Stimulated activated CD8-positive, alpha-beta memory T cell treated with anti-CD3 and anti-CD28 coated beads, Interleukin-7, amount 100 ng/mL, for 24 hours (primary cell): ENCODE data around the gene IL37.

Experiments used
- DNase-seq: peaks from one replicate; pipeline ENCODE4 v3.0.0-alpha.2; 2020; ENCODE audit warnings: low read depth

Gene IL37

DNA sequence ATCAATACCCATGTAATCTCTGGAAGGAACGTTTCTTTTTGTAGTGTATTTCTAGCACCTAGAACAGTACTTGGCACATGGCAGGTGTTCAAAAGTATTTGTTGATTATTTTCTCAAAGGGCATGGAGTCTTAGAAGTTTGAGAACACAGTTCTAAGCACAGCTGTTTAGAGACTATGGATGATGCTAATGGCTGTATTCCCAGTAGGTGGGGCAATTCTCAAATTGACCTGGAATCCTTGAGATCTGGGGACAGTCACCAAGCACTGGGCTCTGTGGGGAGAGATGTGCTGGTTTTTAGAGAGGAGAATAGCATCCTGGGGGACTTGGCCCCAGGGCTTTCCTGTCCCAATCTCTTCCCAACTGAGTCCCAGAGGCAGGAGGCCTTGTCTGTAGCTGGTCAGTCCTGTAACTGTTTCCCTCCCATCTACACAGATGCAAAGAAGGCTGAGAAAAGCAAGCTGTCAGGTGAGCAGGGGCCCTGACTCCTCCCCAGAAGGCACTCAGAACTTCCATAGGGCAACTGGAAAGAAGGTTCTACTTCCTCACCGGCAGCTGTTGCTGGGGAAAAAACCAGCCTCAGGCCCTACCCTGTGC lies 49.4 kb downstream of the IL37 start:
- DNase-seq: no peak

DNA sequence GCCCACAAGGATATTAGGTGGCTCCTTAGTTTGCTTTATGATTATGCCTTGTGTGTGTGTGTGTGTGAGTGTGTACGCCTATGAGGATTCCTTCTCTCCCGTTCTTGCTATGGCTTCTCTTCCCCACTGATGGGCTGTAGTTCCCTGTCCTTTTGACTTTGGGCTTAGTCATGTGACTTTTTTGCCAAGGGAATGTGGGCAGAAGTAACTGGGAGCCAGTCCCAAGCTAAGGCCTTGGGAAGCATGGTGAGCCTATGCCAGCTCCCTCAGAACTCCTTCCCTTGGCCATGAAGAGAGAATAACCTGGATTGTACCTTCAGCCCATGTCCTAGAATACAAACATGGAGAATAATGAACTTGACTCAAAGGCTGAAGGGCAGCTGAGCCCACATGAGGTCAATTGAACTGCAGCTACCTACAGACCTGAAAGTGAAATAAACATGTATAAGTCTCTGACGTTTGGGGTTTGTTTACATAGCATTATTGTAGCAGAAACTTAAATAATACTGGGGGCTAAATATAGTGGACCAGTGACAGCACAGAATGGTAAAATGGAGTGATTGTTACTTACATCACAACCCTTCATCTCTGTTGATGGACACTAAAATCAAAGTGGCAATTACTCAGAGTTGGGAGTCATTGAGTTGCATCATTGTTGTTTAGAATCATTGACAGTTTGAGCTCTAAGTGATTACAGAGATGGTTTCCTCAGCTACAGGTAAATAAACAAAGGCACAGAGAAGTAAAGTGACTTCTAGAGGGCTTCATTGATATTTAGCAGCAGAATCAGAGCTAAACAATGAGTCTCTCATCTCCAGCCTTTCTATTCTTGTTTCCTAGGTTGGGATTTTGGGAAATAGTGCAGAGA lies 51.6 kb downstream of the IL37 start:
- no peak for DNase-seq

DNA sequence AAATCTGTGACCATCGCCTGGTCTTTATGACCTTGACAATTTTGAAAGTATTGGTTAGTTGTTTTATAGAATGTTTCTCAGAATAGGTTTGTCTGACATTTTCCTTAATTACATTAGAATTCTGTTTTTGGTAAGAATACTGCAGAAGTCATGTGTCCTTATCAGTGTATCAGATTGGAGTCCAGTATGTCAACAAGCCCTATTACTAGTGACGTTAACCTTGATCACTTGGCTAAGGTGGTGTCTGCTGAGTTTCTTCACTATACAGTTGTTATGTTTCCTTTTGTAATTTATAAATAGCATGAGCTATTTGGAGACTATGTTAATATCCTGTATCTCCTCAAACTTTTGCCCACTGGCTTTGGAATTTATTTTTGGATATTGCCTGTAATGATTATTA lies 56.1 kb downstream of the IL37 start:
- no peak for DNase-seq
